ENCODE measurements around the gene SIK2.

The SIK2 gene

GRCh38 chr11:111734101-111734953, 132.1 kb downstream of the SIK2 start:
- no peak for DNase-seq

- no peak for DNase-seq
These were observed 132.7 kb downstream of the SIK2 start for GRCh38 chr11:111734954-111735261.

- DNase-seq: no peak
These were observed 133.2 kb downstream of the SIK2 start for GRCh38 chr11:111735262-111736116.

GRCh38 chr11:111736181-111736590, 133.9 kb downstream of the SIK2 start:
- no peak for DNase-seq

GRCh38 chr11:111736621-111737443, 134.6 kb downstream of the SIK2 start:
- no peak for DNase-seq

GRCh38 chr11:111737444-111738210, 135.4 kb downstream of the SIK2 start:
- no peak for DNase-seq

- DNase-seq: no peak
These were observed 137.1 kb downstream of the SIK2 start for GRCh38 chr11:111739299-111739698.

- DNase-seq: no peak
These were observed 139.5 kb downstream of the SIK2 start for GRCh38 chr11:111741751-111742150.

GRCh38 chr11:111743700-111744099, 141.5 kb downstream of the SIK2 start:
- DNase-seq: no peak

GRCh38 chr11:111745719-111746504, 143.7 kb downstream of the SIK2 start:
- no peak for DNase-seq

- no peak for DNase-seq
These were observed 146.0 kb downstream of the SIK2 start for GRCh38 chr11:111748035-111748804.

GRCh38 chr11:111749646-111750045, 147.4 kb downstream of the SIK2 start:
- no peak for DNase-seq

- DNase-seq: no peak
These were observed 153.8 kb downstream of the SIK2 start for GRCh38 chr11:111756097-111756496.

GRCh38 chr11:111759376-111759775, 157.1 kb downstream of the SIK2 start:
- no peak for DNase-seq

- DNase-seq: no peak
These were observed 157.6 kb downstream of the SIK2 start for GRCh38 chr11:111759778-111760407.

- no peak for DNase-seq
These were observed 158.8 kb downstream of the SIK2 start for GRCh38 chr11:111761036-111761435.

- no peak for DNase-seq
These were observed 160.3 kb downstream of the SIK2 start for GRCh38 chr11:111762526-111762925.

- DNase-seq: no peak
These were observed 160.9 kb downstream of the SIK2 start for GRCh38 chr11:111762981-111763643.

- no peak for DNase-seq
These were observed 162.4 kb downstream of the SIK2 start for GRCh38 chr11:111764621-111765020.

Data from CD4-positive, alpha-beta T cell treated with Interleukin-1 beta for 1 hour (primary cell).